ENCODE results near the gene EVA1C. TPM values are rescaled to one million over a fixed set of nuclear protein-coding genes. Genes with fewer than 3 reads are reported as not detected.

The EVA1C gene
- total RNA-seq, 2 experiments from 2014 or later: 11.1 to 12.7 TPM

DNA sequence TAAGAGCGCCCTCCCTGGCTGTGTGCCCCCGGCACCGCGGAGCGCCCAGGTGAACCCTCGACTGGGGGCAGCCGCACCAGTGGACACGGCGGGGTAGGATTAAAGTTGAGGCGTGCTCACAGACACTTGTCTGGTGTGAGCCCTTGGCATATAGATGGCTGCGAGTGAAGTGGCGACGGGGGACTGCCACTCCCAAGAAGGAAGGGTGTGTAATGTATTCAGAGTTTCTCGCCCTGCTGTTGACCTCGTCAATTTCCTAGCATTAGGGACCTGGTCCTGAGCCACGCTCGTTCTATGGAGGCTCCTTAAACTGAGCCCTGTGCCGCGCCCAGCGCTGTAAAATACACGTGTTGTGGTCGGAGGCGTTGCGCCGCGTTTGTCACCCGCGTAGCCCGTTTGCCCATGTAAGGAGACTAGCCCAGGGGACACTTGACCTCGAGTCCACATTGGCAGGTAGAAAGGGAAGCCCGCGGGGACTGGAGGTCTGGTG, 554 bp downstream of the EVA1C start:
- Mint-ChIP-seq H3K4me3 (peak overlapping the region; percentile 97), H3K36me3 (ENCODE audit: low read depth) (peaks cover 9% of the 10 kb centered on the region), H3K27me3 (no peaks in the 10 kb centered on the region), H3K27ac (peak overlapping the region; percentile 94), H3K4me1 (ENCODE audit: low read depth) (peaks cover 52% of the 10 kb centered on the region), H3K9me3 (no peaks in the 10 kb centered on the region)
- TF ChIP-seq, protein P1, sequence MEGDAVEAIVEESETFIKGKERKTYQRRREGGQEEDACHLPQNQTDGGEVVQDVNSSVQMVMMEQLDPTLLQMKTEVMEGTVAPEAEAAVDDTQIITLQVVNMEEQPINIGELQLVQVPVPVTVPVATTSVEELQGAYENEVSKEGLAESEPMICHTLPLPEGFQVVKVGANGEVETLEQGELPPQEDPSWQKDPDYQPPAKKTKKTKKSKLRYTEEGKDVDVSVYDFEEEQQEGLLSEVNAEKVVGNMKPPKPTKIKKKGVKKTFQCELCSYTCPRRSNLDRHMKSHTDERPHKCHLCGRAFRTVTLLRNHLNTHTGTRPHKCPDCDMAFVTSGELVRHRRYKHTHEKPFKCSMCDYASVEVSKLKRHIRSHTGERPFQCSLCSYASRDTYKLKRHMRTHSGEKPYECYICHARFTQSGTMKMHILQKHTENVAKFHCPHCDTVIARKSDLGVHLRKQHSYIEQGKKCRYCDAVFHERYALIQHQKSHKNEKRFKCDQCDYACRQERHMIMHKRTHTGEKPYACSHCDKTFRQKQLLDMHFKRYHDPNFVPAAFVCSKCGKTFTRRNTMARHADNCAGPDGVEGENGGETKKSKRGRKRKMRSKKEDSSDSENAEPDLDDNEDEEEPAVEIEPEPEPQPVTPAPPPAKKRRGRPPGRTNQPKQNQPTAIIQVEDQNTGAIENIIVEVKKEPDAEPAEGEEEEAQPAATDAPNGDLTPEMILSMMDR (IDR thresholded peaks at IDR 0.05): no peak
- ChIA-PET POLR2A (interaction anchor here (0.7 to 4.4 kb wide), 5 partner anchors 10 to 199 kb away, joined by 3 to 52 read pairs (median 13); partner anchors contain the start of gene CFAP298), CTCF (interaction anchor here (4.9 kb wide), 1 partner anchor 187 kb away, joined by 19 read pairs; no protein-coding TSS in a partner anchor)
- intact Hi-C loops (cut with DNase I, micrococcal nuclease): loop anchor here in 1 of 2 experiments (2.0 to 5.0 kb wide), 2 partner anchors 79 to 156 kb away; no protein-coding TSS in a partner anchor
- H3K27ac ChIP-seq (ENCODE audit: low read depth in 1 of 2, low read length in 2 of 2): peak overlapping the region; percentile 40 to 54
- H3K36me3 ChIP-seq (ENCODE audit: insufficient read depth, low read length): peaks cover 5% of the 10 kb centered on the region
- H3K4me3 ChIP-seq (ENCODE audit: low read length): peak overlapping the region; percentile 59
- H3K27me3 ChIP-seq (ENCODE audit: control insufficient read depth in 1 of 2, insufficient read depth in 2 of 2, low read length in 2 of 2): no peaks in the 10 kb centered on the region
- no peaks in the 10 kb centered on the region for H3K9me3 ChIP-seq (ENCODE audit: control insufficient read depth in 1 of 2, insufficient read depth in 1 of 2, low read length in 2 of 2)
- H3K4me1 ChIP-seq (ENCODE audit: insufficient read depth, low read length): peaks cover 31% of the 10 kb centered on the region
- ATAC-seq (ENCODE audit: poor library complexity) (no peak), DNase-seq (peak in 1 of 14 experiments; percentile 12)

DNA sequence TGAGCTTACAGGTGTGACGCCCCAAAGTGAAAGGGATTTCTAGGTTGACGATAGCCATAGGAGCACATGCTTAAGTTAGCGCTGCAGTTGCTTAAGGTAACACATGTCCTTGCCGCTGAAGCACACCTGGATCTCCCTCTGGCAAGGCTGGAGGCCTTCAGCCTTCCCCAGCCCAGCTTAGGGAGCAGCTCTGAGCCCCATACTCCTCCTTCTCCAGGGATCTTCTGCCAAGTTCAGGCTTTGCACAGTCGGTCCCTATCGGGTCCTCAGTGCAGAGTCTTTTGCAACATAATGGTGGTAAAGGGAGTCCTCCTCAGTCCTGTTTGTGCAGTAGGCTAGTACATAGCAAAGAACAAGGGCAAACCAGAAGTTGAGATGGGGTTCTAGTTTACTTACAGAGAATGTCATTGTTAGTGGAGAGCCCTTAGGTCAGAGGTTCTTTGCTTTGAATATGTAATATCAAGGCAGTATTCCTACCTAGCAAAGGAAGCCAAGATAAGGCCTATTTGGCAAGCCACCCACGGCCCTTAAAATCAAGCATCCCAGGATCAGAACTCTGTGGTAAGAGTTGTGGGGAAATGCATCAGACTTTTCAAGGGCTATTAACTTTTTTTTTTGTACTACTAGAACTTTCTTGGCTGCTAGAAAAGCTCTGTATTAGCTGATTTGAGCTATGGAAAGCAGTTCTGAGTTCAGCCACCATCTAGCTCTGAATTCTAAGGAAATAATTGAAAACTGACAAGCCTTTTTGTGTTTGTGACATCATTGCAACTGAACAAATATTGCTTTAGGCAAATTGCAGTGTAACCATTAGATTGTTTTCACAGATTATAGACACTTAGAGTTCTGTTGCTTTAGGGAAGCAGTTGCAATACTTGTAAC, 1.4 kb downstream of the EVA1C start:
- no peaks in the 10 kb centered on the region for H3K27me3 ChIP-seq (ENCODE audit: control insufficient read depth in 1 of 2, insufficient read depth in 2 of 2, low read length in 2 of 2)
- ATAC-seq (ENCODE audit: poor library complexity) (no peak), DNase-seq (peak in 2 of 14 experiments; percentile 13 to 18)
- peak overlapping the region; percentile 59 for H3K4me3 ChIP-seq (ENCODE audit: low read length)
- H3K4me1 ChIP-seq (ENCODE audit: insufficient read depth, low read length): peaks cover 27% of the 10 kb centered on the region
- Mint-ChIP-seq H3K36me3 (ENCODE audit: low read depth) (peaks cover 9% of the 10 kb centered on the region), H3K27me3 (no peaks in the 10 kb centered on the region), H3K27ac (peak overlapping the region; percentile 94), H3K4me3 (peak overlapping the region; percentile 97), H3K4me1 (ENCODE audit: low read depth) (peaks cover 43% of the 10 kb centered on the region), H3K9me3 (no peaks in the 10 kb centered on the region)
- no peaks in the 10 kb centered on the region for H3K9me3 ChIP-seq (ENCODE audit: control insufficient read depth in 1 of 2, insufficient read depth in 1 of 2, low read length in 2 of 2)
- POLR2A ChIA-PET: interaction anchor here (4.4 kb wide), 1 partner anchor 156 kb away, joined by 52 read pairs; no protein-coding TSS in a partner anchor
- intact Hi-C loops (cut with DNase I, micrococcal nuclease): loop anchor here in 1 of 2 experiments (2.0 to 5.0 kb wide), 2 partner anchors 78 to 155 kb away; no protein-coding TSS in a partner anchor
- peak overlapping the region in 1 of 2 donors; percentile 40 for H3K27ac ChIP-seq (ENCODE audit: low read depth in 1 of 2, low read length in 2 of 2)
- CTCF ChIA-PET: interaction anchor here (4.9 kb wide), 1 partner anchor 186 kb away, joined by 19 read pairs; no protein-coding TSS in a partner anchor
- TF ChIP-seq, protein P1 (IDR thresholded peaks at IDR 0.05): no peak
- H3K36me3 ChIP-seq (ENCODE audit: insufficient read depth, low read length): peaks cover 6% of the 10 kb centered on the region

DNA sequence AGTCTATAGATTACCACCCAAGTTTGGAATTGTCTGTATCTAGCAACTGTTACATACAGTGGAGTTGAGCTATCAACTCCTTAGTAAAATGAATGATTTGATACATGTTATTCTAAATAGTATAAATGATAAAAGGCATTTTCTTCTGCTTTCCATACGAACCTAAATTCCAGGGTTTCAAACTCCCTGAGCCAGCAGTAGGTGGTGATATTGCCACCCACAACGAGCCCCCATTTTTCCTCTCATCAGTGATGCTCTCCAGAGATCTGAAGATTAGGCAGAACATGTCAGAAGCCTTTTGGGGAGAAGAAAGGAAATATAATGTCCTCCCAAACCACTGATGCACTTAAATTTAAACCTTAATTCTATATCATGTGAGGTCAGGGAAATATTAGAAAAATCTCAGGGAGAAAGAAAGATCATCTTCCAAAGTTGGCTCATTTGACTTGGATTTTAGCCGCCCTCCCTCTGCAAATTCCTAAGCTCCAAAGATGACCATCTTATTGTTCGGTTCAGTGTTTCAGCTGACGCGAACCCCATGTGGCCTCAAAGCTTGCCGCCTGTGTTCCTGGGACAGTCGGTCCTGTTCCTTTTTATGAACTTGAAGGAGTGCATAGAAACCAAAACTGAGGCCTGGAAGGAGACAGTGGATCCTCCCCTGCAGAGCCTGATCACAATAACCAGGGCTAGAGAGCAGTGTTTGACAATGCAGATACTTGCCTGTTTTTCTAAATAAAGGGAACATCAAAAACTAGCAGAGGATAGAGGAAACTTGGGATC, 2.3 kb downstream of the EVA1C start:
- intact Hi-C loops (cut with DNase I, micrococcal nuclease): loop anchor here (5.0 kb wide), 2 partner anchors 78 to 83 kb away; no protein-coding TSS in a partner anchor
- TF ChIP-seq, protein P1 (IDR thresholded peaks at IDR 0.05): no peak
- POLR2A ChIA-PET: interaction anchor here (4.4 kb wide), 1 partner anchor 155 kb away, joined by 52 read pairs; no protein-coding TSS in a partner anchor
- Histone ChIP-seq H3K4me3 (ENCODE audit: low read length) (no peak overlapping the region), H3K36me3 (ENCODE audit: insufficient read depth, low read length) (peaks cover 6% of the 10 kb centered on the region), H3K27me3 (ENCODE audit: control insufficient read depth in 1 of 2, insufficient read depth in 2 of 2, low read length in 2 of 2) (no peaks in the 10 kb centered on the region), H3K9me3 (ENCODE audit: control insufficient read depth in 1 of 2, insufficient read depth in 1 of 2, low read length in 2 of 2) (no peaks in the 10 kb centered on the region), H3K27ac (ENCODE audit: low read depth in 1 of 2, low read length in 2 of 2) (no peak overlapping the region), H3K4me1 (ENCODE audit: insufficient read depth, low read length) (peaks cover 27% of the 10 kb centered on the region)
- Mint-ChIP-seq H3K4me1 (ENCODE audit: low read depth) (peaks cover 43% of the 10 kb centered on the region), H3K27ac (peak overlapping the region; percentile 94), H3K36me3 (ENCODE audit: low read depth) (peaks cover 9% of the 10 kb centered on the region), H3K27me3 (no peaks in the 10 kb centered on the region), H3K9me3 (no peaks in the 10 kb centered on the region), H3K4me3 (peak overlapping the region; percentile 97)
- DNase-seq (peak in 2 of 14 experiments; percentile 15 to 29), ATAC-seq (ENCODE audit: poor library complexity) (no peak)
- CTCF ChIA-PET: interaction anchor here (4.9 kb wide), 1 partner anchor 186 kb away, joined by 19 read pairs; no protein-coding TSS in a partner anchor
